Activated CD4-positive, CD25-positive, alpha-beta regulatory T cell treated with anti-CD3 and anti-CD28 coated beads, Interleukin-2, amount 50 U/mL, for 24 hours (primary cell): ENCODE results near the gene MLKL.
A peak's percentile ranks its signal among the peaks of the same experiment; 100 is the strongest.
"Not testable (repeated sequence)": the region's sequence is repeated elsewhere in the genome, so short reads cannot be mapped to it uniquely, and the experiment has no call there.

Experiments used
- ATAC-seq, 2 donors: fragments of 150-1000 bp; cut with Tn5 transposase; one replicate each; pipeline ENCODE4 v1.10.0; 2021; ENCODE audit warnings: mild to moderate bottlenecking in 1 of 2, moderate library complexity in 1 of 2

The MLKL gene

DNA sequence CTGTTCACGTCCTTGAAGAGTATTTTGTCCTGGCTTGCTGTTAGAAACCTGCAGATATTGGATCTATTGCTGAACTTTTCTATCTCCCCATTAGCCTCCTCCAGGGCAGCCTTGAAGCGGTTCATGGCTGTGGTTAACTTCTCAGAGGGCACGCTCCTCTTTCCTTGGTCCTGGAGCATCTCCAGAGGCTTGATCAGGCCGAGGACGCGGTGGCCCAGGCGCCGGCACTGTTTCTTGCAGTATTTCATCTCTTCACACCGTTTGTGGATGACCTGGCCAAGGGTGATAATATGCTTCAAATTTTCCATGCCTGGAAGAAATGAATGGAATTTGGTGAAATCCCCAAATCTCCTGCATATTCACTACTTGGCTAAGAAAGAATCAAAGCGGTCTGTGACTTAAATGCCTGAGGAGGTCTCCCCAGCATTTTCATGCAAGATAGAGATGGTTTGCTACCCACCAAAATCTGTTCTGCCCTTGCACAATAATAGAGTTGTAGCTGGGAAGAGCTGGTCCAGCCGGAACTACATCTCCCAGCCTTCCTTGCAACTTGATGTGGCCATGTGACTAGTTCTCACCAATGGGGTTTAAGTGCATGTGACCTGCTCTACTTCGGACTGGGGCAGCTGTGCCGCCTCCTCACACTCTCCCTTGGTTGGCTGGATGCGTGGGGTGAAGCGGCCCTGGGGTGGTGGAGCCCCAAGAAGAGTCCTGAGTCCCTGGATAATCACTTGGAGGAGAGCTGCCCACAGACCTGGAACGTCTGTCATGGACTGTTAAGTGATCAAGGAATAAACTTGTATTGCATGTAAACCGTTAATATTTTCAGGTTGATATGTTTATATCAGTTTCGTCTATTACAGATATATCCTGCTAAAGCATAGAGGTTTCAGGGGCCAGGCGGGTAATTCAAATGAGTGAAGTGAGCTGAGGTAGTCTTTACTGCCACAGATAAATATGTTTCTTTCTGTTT, 4.9 kb downstream of the MLKL start:
- ATAC-seq: peak; percentile 59 to 68

GRCh38 chr16:74691093-74691855, 9.4 kb downstream of the MLKL start:
- ATAC-seq: no peak

DNA sequence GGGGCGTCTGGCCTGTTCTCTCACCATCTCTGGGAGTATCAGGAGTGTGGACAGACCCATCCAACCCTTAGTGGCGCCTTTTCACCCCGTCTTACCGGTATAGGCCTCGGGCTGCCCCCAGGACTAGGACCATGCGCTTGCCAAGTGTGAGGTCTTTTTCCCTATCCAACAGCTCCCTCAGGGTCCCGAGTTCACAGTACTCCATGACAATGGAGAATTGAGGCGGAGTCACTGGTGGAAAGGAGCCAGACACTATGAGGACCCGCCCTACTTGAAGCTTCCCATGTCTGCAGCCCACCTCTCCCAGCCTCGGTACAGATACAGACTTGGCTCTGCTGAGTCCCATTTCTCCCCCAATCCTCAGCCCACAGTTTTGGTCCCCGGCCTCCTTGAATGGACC, 18.1 kb downstream of the MLKL start:
- no peak for ATAC-seq

DNA sequence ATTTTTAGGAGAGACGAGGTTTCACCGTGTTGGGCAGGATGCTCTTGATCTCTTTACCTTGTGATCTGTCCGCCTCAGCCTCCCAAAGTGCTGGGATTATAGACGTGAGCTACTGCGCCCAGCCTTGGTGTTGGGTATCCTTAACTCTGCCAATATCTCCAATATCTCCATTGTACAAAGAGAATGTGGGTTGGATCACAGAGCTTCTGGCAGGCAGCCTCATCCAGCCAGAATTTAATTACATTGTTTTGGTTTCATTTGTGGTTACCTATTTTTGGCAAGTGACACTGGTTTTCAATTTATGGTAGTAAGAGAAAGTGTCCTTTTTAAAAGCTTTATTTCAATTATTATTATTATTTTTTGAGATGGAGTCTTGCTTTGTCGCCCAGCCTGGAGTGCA, 20.0 kb downstream of the MLKL start:
- ATAC-seq: no peak

DNA sequence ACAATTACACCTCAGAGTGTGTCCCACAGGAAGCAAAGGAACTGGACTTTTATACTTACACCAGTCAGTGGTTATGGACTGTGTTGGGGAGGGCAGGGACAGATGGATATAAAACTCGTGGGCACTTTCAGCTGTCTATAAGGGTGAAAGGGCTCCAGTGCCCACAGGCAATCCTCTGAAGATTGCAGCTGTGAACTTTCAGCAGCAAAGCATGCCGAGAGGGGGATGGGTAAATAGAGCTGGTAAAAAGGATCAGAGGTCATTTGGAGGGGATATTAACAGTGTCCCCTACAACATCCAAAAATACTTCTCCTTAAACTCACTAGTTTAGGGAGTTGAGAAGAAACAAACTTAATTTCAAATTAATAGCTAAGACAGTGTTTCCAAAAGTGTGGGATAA, 20.7 kb downstream of the MLKL start:
- no peak for ATAC-seq

GRCh38 chr16:74677868-74678267, 22.8 kb downstream of the MLKL start:
- ATAC-seq: no peak

- no peak for ATAC-seq
Measured at GRCh38 chr16:74673876-74674275, 26.8 kb downstream of the MLKL start.

DNA sequence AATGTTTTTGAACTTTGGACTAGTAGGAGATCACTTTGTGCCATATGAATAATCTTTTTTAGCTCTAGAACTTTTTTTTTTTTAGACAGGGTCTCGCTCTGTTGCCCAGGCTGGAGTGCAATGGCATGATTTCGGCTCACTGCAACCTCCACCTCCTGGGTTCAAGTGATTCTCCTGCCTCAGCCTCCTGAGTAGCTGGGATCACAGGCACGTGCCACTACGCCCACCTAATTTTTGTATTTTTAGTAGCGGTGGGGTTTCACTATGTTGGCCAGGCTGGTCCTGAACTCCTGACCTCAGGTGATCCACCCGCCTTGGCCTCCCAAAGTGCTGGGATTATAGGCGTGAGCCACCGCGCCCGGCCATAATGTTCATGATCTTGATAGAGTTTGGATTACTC, 31.8 kb downstream of the MLKL start:
- ATAC-seq: not testable (repeated sequence)

DNA sequence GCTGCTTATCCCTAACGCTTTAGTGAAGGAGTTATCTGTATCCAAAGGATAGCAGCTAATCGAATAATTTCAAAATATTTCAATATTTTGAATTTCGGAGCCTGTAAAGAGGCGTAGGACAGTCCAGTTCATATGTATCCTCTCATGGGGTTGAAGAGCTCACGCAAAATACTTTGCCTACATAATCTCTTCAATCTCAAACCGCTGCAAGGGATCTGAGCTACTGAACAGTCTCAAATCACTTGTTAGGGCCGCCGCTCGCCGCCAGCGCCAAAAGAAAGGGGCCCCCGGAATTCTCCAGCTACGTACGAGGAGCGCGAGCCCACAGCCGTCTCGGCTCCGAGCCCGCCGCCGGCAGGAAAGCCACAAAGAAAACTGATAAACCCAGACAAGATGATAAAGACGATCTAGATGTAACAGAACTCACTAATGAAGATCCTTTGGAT, 33.4 kb downstream of the MLKL start:
- no peak for ATAC-seq

GRCh38 chr16:74666425-74667254, 34.0 kb downstream of the MLKL start, which contains the start of gene RFWD3:
RFWD3 (minus strand) TSS chr16:74666877; CDS start chr16:74661449, 5,428 bp downstream.
- ATAC-seq: peak; percentile 100

GRCh38 chr16:74666010-74666421, 34.6 kb downstream of the MLKL start:
- no peak for ATAC-seq

DNA sequence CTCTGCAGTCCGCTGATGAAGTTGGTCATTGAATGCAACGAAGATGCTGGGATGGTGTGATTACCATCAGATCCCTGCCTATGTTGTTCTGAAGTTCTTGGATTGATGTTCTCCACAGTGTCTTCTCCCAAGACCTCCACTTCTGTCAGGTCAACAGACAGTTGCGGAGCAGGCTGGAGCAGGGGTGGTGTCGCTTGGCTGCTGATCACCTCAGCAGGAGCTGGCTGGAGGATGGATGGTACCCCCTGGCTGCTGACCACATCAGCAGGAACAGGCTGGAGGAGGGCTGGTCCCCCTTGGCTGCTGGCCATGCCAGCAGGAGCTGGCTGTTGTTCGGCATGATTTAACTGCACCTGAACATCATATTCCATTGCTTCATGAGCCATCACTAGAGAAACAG, 39.6 kb downstream of the MLKL start:
- no peak for ATAC-seq

- ATAC-seq: no peak
Measured at GRCh38 chr16:74660383-74660782, 40.3 kb downstream of the MLKL start.

- no peak for ATAC-seq
Measured at GRCh38 chr16:74659041-74659440, 41.6 kb downstream of the MLKL start.

DNA sequence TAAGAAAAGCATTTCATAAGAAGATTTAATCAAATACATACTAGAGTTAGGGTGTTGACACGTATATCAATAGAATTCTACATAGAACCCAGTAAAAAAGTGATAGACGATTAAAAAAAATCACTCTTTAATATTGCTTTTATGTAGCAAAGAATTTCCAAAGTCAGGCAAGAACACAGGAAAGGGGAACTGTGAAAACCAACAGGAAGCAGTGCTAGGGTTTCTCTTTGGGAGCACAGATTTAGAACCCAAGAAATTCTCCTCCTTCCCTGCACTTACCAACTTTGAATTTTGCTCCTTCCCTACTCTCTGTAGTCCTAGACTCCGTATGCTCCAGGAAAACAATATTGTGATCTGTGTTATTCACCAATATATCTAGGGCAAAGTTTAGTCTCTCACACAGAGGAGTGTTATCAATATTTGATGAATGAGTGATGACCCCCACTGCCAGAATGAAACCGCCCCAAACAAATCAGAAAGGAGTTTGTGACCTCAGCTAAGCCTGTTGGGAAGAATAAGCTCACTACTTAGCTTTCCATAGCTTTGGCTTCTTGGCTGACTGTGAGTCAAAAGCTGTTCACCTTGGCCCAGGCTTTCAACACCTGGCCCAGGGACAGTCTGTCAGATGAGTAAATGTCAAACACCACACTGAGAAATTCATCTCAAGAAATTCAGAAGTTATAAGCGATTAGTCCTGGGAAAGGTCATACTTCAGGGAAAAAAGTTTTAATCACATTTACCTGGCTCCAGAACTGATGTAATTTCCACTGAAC, 42.6 kb downstream of the MLKL start:
- ATAC-seq: no peak

DNA sequence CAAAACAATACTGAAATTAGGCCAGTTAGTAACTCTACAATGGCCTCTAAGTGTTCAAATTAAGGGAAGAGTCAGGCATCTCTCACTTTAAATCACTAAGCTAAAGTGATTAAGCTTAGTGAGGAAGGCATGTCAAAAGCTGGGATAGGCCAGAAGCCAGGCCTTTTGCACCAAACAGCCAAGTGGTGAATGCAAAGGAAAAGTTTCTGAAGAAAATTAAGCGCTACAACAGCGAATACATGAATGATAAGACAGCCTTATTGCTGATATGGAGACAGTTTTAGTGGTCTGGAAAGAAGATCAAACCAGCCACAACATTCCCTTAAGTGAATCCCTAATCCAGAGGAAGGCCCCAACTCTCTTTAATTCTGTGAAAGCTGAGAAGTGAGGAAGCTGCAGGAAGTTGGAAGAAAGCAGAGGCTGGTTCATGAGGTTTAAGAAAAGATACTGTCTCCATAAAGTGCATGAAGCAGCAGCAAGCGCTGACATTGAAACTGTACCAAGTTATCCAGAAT, 46.1 kb downstream of the MLKL start:
- no peak for ATAC-seq

DNA sequence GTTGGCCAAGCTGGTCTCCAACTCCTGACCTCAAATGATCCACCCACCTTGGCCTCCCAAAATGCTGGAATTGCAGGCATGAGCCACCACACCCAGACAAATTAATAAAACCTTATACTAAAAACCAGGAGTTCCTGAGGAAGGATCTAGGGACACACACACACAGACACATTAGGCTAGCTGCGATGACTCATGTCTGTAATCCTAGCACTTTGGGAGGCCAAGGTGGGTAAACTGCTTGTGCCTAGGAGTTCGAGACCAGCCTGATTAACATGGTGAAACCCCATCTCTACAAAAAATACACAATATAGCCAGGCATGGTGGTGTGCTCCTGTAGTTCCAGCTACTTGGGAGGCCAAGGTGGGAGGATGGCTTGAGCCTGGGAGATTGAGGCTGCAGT, 47.8 kb downstream of the MLKL start:
- ATAC-seq: not testable (repeated sequence)

GRCh38 chr16:74652249-74652648, 48.4 kb downstream of the MLKL start:
- no peak for ATAC-seq

- no peak for ATAC-seq
Measured at GRCh38 chr16:74651841-74652240, 48.8 kb downstream of the MLKL start.

DNA sequence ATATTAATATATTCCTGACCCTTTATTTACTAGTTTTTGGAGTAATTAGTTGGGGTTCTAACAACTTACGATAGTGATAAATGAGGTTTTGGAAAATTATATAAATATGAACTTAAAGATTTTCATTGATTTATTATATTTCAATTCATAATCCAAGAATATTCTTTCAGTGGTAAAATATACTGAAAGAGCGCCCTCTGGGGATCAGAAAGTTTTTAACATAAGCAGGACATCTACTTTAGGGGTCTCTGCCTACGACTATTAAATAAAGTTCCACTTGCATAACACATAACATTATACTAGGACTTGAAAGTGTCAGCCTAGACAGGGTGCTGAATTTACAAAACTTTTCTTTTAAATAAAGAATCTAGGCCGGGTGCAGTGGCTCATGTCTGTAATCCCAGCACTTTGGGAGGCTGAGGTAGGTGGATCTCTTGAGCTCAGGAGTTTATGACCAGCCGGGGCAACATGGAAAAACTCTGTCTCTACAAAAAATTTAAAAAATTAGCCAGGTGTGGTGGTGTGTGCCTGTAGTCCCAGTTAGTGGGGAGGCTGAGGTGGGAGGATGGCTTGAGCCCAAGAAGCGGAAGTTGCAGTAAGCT, 49.6 kb downstream of the MLKL start:
- ATAC-seq: no peak

- ATAC-seq: no peak
Measured at GRCh38 chr16:74649839-74650504, 50.7 kb downstream of the MLKL start.
